WTC11 (cell line): ENCODE data around the gene DENND1C. TPM values are rescaled to one million over a fixed set of nuclear protein-coding genes. Genes with fewer than 3 reads are reported as not detected.

Experiments
- ATAC-seq: fragments of 200-7000 bp; cut with Tn5 transposase; 2 replicates; pipeline ENCODE4 v1.10.0; 2021; ENCODE audit warnings: mild to moderate bottlenecking, moderate library complexity
- CTCF ChIA-PET: fragments of 300-600 bp; sonication (Branson Sonifier 250); formaldehyde crosslinking; loops from one replicate; lab custom pipeline; 2021; ENCODE audit warnings: antibody characterized with exemption; lab: Charles Lee
- POLR2A ChIA-PET: fragments of 350-600 bp; sonication (Branson Sonifier 250); formaldehyde crosslinking; loops from one replicate; lab custom pipeline; 2021; ENCODE audit warnings: antibody characterized with exemption; lab: Charles Lee
- DNase-seq: peaks from one replicate; pipeline ENCODE4 v3.0.0; 2021; ENCODE audit warnings: low spot score
- H3K27ac Mint-ChIP-seq: 2 replicates; pipeline ENCODE4 v1.8.0; 2021; ENCODE audit warnings: mixed read lengths
- H3K27me3 Mint-ChIP-seq: 2 replicates; pipeline ENCODE4 v1.8.0; 2021; ENCODE audit warnings: low read depth, mild to moderate bottlenecking, moderate library complexity, mixed read lengths
- H3K36me3 Mint-ChIP-seq: 2 replicates; pipeline ENCODE4 v1.8.0; 2021; ENCODE audit warnings: mixed read lengths
- H3K4me1 Mint-ChIP-seq: 2 replicates; pipeline ENCODE4 v1.8.0; 2022; ENCODE audit warnings: mixed read lengths
- H3K4me3 Mint-ChIP-seq: 2 replicates; pipeline ENCODE4 v1.8.0; 2021; ENCODE audit warnings: mild to moderate bottlenecking, moderate library complexity, mixed read lengths
- H3K9me3 Mint-ChIP-seq: 2 replicates; pipeline ENCODE4 v1.8.0; 2021; ENCODE audit warnings: mixed read lengths
- AR ChIP-seq: fragments of 250-450 bp; sonication (Bioruptor Pico); IDR thresholded peaks from 2 replicates; pipeline ENCODE4 v1.9.0; 2021; ENCODE audit warnings: mild to moderate bottlenecking
- CREB1 ChIP-seq: sonication (generic); formaldehyde crosslinking; IDR thresholded peaks from 2 replicates; pipeline ENCODE4 v1.8.0; 2023; ENCODE audit warnings: mild to moderate bottlenecking, missing genetic modification reagents
- ERG ChIP-seq: fragments of 250-450 bp; sonication (Bioruptor Pico); IDR thresholded peaks from 2 replicates; pipeline ENCODE4 v1.8.0; 2021; ENCODE audit warnings: mild to moderate bottlenecking
- FOXK1 ChIP-seq: sonication (generic); formaldehyde crosslinking; IDR thresholded peaks from 2 replicates; pipeline ENCODE4 v1.8.0; 2022; ENCODE audit warnings: mild to moderate bottlenecking, moderate library complexity, missing genetic modification reagents
- HMGA2 ChIP-seq: fragments of 250-450 bp; sonication (Bioruptor Pico); IDR thresholded peaks from 2 replicates; pipeline ENCODE4 v1.4.0; 2021; ENCODE audit warnings: mild to moderate bottlenecking, moderate library complexity
- KAT7 ChIP-seq: sonication (generic); formaldehyde crosslinking; IDR thresholded peaks from 2 replicates; pipeline ENCODE4 v1.8.1; 2023; ENCODE audit warnings: missing genetic modification reagents, mild to moderate bottlenecking, borderline replicate concordance
- MAX ChIP-seq: sonication (generic); formaldehyde crosslinking; IDR thresholded peaks from 2 replicates; pipeline ENCODE4 v1.8.0; 2022; ENCODE audit warnings: mild to moderate bottlenecking, missing genetic modification reagents
- MYBL2 ChIP-seq: sonication (generic); formaldehyde crosslinking; IDR thresholded peaks from 2 replicates; pipeline ENCODE4 v1.8.1; 2023; ENCODE audit warnings: mild to moderate bottlenecking, moderate library complexity, missing genetic modification reagents
- PRDM15 ChIP-seq: sonication (generic); formaldehyde crosslinking; IDR thresholded peaks from 2 replicates; pipeline ENCODE4 v1.8.0; 2022; ENCODE audit warnings: missing genetic modification reagents
- TEAD4 ChIP-seq: sonication (generic); formaldehyde crosslinking; IDR thresholded peaks from 2 replicates; pipeline ENCODE4 v1.8.0; 2022; ENCODE audit warnings: mild to moderate bottlenecking, missing genetic modification reagents
- ZBTB21 ChIP-seq: sonication (generic); formaldehyde crosslinking; IDR thresholded peaks from 2 replicates; pipeline ENCODE4 v1.8.1; 2023; ENCODE audit warnings: mild to moderate bottlenecking, missing genetic modification reagents, borderline replicate concordance
- ZNF121 ChIP-seq: sonication (generic); formaldehyde crosslinking; IDR thresholded peaks from 2 replicates; pipeline ENCODE4 v1.8.0; 2023; ENCODE audit warnings: missing genetic modification reagents
- ZNF317 ChIP-seq: sonication (generic); formaldehyde crosslinking; IDR thresholded peaks from 2 replicates; pipeline ENCODE4 v1.8.1; 2023; ENCODE audit warnings: low read depth, mild to moderate bottlenecking, moderate library complexity, missing genetic modification reagents, borderline replicate concordance
- ZNF396 ChIP-seq: fragments of 250-450 bp; sonication (Bioruptor Pico); IDR thresholded peaks from 2 replicates; pipeline ENCODE4 v1.8.0; 2021; ENCODE audit warnings: mild to moderate bottlenecking, moderate library complexity, borderline replicate concordance
- ZNF416 ChIP-seq: fragments of 250-450 bp; sonication (Bioruptor Pico); IDR thresholded peaks from 2 replicates; pipeline ENCODE4 v1.9.0; 2021; ENCODE audit warnings: mild to moderate bottlenecking, inconsistent platforms
- total RNA-seq: library from RNA; stranded (reverse); gene quantifications from 3 replicates; pipeline ENCODE4 v1.2.3, GENCODE V29; 2021
- TF ChIP-seq, protein P1 (sequence below): fragments of 250-450 bp; sonication (Bioruptor Pico); IDR thresholded peaks from 2 replicates; pipeline ENCODE4 v1.9.0; 2021; ENCODE audit warnings: mild to moderate bottlenecking, borderline replicate concordance

Gene DENND1C
- total RNA-seq, 1 experiment from 2014 or later, result 4.3 TPM

DNA sequence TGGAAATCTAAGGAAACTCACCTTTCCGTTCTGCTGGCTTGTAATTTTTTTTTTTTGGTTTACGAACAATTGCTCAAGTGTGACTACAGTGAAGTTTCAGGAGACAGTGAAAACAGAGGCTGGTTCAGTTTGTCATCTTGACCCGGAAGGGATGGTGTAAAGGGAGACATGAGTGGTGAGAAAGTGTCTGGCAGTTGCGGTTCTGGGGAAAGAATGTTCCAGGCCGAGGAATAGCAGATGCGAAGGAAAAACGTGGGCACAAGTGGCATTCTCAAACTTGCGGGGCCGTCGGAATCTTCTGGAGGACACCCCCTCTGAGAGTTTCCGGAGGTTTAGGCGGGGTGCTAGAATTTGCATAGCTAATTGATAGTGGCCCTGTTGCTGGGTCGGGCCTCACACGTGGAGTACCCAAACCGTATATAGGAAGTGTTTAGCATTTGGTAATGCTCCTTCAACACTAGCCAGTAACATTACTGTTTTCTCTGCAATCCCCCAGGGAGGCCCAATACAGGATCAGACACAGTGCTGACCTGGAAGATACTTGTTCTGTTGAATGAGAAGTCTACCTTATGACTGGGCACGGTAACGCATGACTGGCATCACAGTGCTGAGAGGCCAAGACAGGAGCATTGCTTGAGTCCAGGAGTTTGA lies 46.4 kb upstream of the DENND1C start:
- Mint-ChIP-seq H3K4me3 (no peak overlapping the region), H3K9me3 (no peaks in the 10 kb centered on the region), H3K36me3 (no peaks in the 10 kb centered on the region), H3K27ac (no peak overlapping the region), H3K4me1 (peaks cover 42% of the 10 kb centered on the region), H3K27me3 (peaks cover 55% of the 10 kb centered on the region)
- DNase-seq (no peak), ATAC-seq (no peak)
- ChIA-PET POLR2A (no interaction called here), CTCF (interaction anchor here (1.2 to 1.5 kb wide), 2 partner anchors 11 to 211 kb away, joined by 3 to 5 read pairs; no protein-coding TSS in a partner anchor)
- TF ChIP-seq ZBTB21 (CRISPR knock-in tag), result no peak
- TF ChIP-seq AR (CRISPR knock-in tag), result no peak
- TF ChIP-seq KAT7 (CRISPR knock-in tag), result no peak
- no peak for TF ChIP-seq ZNF416
- no peak for TF ChIP-seq MAX (CRISPR knock-in tag)
- TF ChIP-seq ZNF396, result no peak
- TF ChIP-seq TEAD4 (CRISPR knock-in tag), result no peak

- POLR2A ChIA-PET, result no interaction called here
- Mint-ChIP-seq H3K36me3 (no peaks in the 10 kb centered on the region), H3K4me3 (no peak overlapping the region), H3K27me3 (peaks cover 30% of the 10 kb centered on the region), H3K27ac (no peak overlapping the region), H3K4me1 (peaks cover 17% of the 10 kb centered on the region), H3K9me3 (no peaks in the 10 kb centered on the region)
- CTCF ChIA-PET, result interaction anchor here (0.6 to 0.9 kb wide), 2 partner anchors 8 to 731 kb away, joined by 3 to 4 read pairs; no protein-coding TSS in a partner anchor
- no peak for DNase-seq
- no peak for ATAC-seq
- TF ChIP-seq ZNF317 (CRISPR knock-in tag) (no peak), HMGA2 (CRISPR knock-in tag) (no peak), PRDM15 (CRISPR knock-in tag) (no peak), MYBL2 (CRISPR knock-in tag) (no peak), CREB1 (CRISPR knock-in tag) (no peak), ERG (CRISPR knock-in tag) (no peak), FOXK1 (CRISPR knock-in tag) (no peak), ZNF121 (CRISPR knock-in tag) (no peak), TEAD4 (CRISPR knock-in tag) (no peak)
- TF ChIP-seq, protein P1, sequence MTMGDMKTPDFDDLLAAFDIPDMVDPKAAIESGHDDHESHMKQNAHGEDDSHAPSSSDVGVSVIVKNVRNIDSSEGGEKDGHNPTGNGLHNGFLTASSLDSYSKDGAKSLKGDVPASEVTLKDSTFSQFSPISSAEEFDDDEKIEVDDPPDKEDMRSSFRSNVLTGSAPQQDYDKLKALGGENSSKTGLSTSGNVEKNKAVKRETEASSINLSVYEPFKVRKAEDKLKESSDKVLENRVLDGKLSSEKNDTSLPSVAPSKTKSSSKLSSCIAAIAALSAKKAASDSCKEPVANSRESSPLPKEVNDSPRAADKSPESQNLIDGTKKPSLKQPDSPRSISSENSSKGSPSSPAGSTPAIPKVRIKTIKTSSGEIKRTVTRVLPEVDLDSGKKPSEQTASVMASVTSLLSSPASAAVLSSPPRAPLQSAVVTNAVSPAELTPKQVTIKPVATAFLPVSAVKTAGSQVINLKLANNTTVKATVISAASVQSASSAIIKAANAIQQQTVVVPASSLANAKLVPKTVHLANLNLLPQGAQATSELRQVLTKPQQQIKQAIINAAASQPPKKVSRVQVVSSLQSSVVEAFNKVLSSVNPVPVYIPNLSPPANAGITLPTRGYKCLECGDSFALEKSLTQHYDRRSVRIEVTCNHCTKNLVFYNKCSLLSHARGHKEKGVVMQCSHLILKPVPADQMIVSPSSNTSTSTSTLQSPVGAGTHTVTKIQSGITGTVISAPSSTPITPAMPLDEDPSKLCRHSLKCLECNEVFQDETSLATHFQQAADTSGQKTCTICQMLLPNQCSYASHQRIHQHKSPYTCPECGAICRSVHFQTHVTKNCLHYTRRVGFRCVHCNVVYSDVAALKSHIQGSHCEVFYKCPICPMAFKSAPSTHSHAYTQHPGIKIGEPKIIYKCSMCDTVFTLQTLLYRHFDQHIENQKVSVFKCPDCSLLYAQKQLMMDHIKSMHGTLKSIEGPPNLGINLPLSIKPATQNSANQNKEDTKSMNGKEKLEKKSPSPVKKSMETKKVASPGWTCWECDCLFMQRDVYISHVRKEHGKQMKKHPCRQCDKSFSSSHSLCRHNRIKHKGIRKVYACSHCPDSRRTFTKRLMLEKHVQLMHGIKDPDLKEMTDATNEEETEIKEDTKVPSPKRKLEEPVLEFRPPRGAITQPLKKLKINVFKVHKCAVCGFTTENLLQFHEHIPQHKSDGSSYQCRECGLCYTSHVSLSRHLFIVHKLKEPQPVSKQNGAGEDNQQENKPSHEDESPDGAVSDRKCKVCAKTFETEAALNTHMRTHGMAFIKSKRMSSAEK (CRISPR knock-in tag), result no peak
Measured at GRCh38 chr19:6524311-6524710, 42.7 kb upstream of the DENND1C start.
